Endothelial cell of umbilical vein (primary cell): ENCODE data around the gene HS3ST1. TPM values are rescaled to one million over a fixed set of nuclear protein-coding genes. Genes with fewer than 3 reads are reported as not detected.

Experiments used
- BruUV-seq: library from RNA; stranded (reverse); fragments of 400-500 nt; replicated peaks from 2 replicates; lab custom pipeline; 2021; lab: Mats Ljungman, UMichigan
- CTCF ChIA-PET: fragments of 300-600, 350-600 bp; sonication (Branson Sonifier 250); formaldehyde crosslinking; loops from one replicate; lab custom pipeline; 2021; ENCODE audit warnings: antibody characterized with exemption, inconsistent platforms; lab: Charles Lee
- POLR2A ChIA-PET: fragments of 300-600, 350-600 bp; sonication (Branson Sonifier 250); formaldehyde crosslinking; loops from one replicate; lab custom pipeline; 2021; ENCODE audit warnings: antibody characterized with exemption, inconsistent platforms; lab: Charles Lee
- DNase-seq: peaks from one replicate; pipeline ENCODE4 v3.0.0-alpha.2; 2011; ENCODE audit warnings: low read depth, low spot score
- FAIRE-seq: peaks from 2 replicates; lab custom pipeline; 2011; peaks lifted over from hg19 to GRCh38; lab: Jason Lieb, UNC
- H2AFZ ChIP-seq: 2 replicates; pipeline ENCODE4 v1.6.0; 2012; ENCODE audit warnings: low read depth, low read length, control low read depth, inconsistent platforms
- H3K27ac ChIP-seq: 2 replicates; pipeline ENCODE4 v1.5.1; 2011; ENCODE audit warnings: low read depth, mild to moderate bottlenecking, control low read depth, low read length, moderate library complexity; ENCODE audit not compliant: insufficient read depth
- H3K27me3 ChIP-seq, 2 experiments: 2 replicates each; pipeline versions ENCODE4 v1.6.0 to v1.6.1; 2011; ENCODE audit warnings: low read length in 2 of 2, mixed read lengths in 1 of 2; ENCODE audit not compliant: control insufficient read depth in 2 of 2, insufficient read depth in 2 of 2
- H3K36me3 ChIP-seq, 2 experiments: 2 replicates in 1 of 2; 3 replicates in 1 of 2; pipeline ENCODE4 v1.5.1; 2011; ENCODE audit warnings: low read length in 2 of 2, mild to moderate bottlenecking in 1 of 2, moderate library complexity in 1 of 2; ENCODE audit not compliant: control insufficient read depth in 2 of 2, insufficient read depth in 2 of 2; ENCODE audit errors: extremely low read depth in 1 of 2
- H3K4me1 ChIP-seq: 3 replicates; pipeline ENCODE4 v1.5.1; 2011; ENCODE audit warnings: mild to moderate bottlenecking, low read length; ENCODE audit not compliant: control insufficient read depth, insufficient read depth; ENCODE audit errors: extremely low read depth
- H3K4me2 ChIP-seq: 2 replicates; pipeline ENCODE4 v1.6.1; 2011; ENCODE audit warnings: low read length, control low read depth, mixed read lengths; ENCODE audit not compliant: insufficient read depth
- H3K4me3 ChIP-seq, 3 experiments: fragments of 200-600 bp in 1 of 3; sonication (generic), shearing (Covaris generic) in 1 of 3; replicated peaks in 1 of 3; 2 replicates each; pipeline ENCODE4 v1.5.1; 2011 to 2016; ENCODE audit warnings: control low read depth in 3 of 3, low read length in 3 of 3, mild to moderate bottlenecking in 2 of 3, inconsistent platforms in 1 of 3, low read depth in 1 of 3, moderate library complexity in 1 of 3; ENCODE audit not compliant: insufficient read depth in 1 of 3
- H3K79me2 ChIP-seq: 2 replicates; pipeline ENCODE4 v1.6.0; 2012; ENCODE audit warnings: low read length, inconsistent platforms; ENCODE audit not compliant: control insufficient read depth, insufficient read depth
- H3K9ac ChIP-seq: replicated peaks from 2 replicates; pipeline ENCODE3; 2011; ENCODE audit warnings: low read length, control low read depth; ENCODE audit not compliant: insufficient read depth; ENCODE audit errors: extremely low read depth
- H3K9me1 ChIP-seq: replicated peaks from 3 replicates; pipeline ENCODE4 v1.6.0; 2011; ENCODE audit warnings: mild to moderate bottlenecking, low read length; ENCODE audit not compliant: control insufficient read depth, insufficient read depth; ENCODE audit errors: extremely low read depth
- H3K9me3 ChIP-seq: replicated peaks from 2 replicates; pipeline ENCODE4 v1.5.1; 2012; ENCODE audit warnings: low read length, inconsistent platforms; ENCODE audit not compliant: control insufficient read depth, insufficient read depth
- H4K20me1 ChIP-seq: replicated peaks from 2 replicates; pipeline ENCODE3; 2011; ENCODE audit warnings: mild to moderate bottlenecking, low read length; ENCODE audit not compliant: control insufficient read depth, insufficient read depth; ENCODE audit errors: extremely low read depth
- CTCF ChIP-seq, 2 donors: IDR thresholded peaks; 1 replicate in 1 of 2; 2 replicates in 1 of 2; pipeline ENCODE4 v1.5.1; 2011; ENCODE audit warnings: low read length in 2 of 2, mild to moderate bottlenecking in 2 of 2, moderate library complexity in 2 of 2, control low read depth in 1 of 2, inconsistent platforms in 1 of 2, low read depth in 1 of 2; ENCODE audit not compliant: insufficient read depth in 1 of 2; ENCODE audit errors: extremely low read depth in 1 of 2
- EZH2 ChIP-seq: IDR thresholded peaks from 2 replicates; pipeline ENCODE4 v1.6.1; 2012; ENCODE audit warnings: borderline replicate concordance, low read depth, mild to moderate bottlenecking, moderate library complexity, low read length, inconsistent platforms; ENCODE audit not compliant: severe bottlenecking
- FOS ChIP-seq: IDR thresholded peaks from 2 replicates; pipeline ENCODE4 v1.6.1; 2011; ENCODE audit warnings: mild to moderate bottlenecking, low read length, moderate library complexity, borderline replicate concordance; ENCODE audit not compliant: insufficient read depth
- GATA2 ChIP-seq: IDR thresholded peaks from 2 replicates; pipeline ENCODE4 v1.7.0; 2011; ENCODE audit warnings: low read depth, mild to moderate bottlenecking, moderate library complexity, mixed read lengths, low read length; ENCODE audit not compliant: insufficient read length, insufficient read depth
- JUN ChIP-seq: IDR thresholded peaks from 2 replicates; pipeline ENCODE4 v1.6.1; 2011; ENCODE audit warnings: borderline replicate concordance, low read depth; ENCODE audit not compliant: insufficient read length, insufficient read depth
- MYC ChIP-seq: IDR thresholded peaks from one replicate; pipeline ENCODE4 v1.6.1; 2011; ENCODE audit warnings: mild to moderate bottlenecking, low read depth, low read length
- POLR2A ChIP-seq: IDR thresholded peaks from 2 replicates; pipeline ENCODE4 v1.6.1; 2012; ENCODE audit warnings: low read depth, mild to moderate bottlenecking, control low read depth, low read length
- POLR2AphosphoS5 ChIP-seq: IDR thresholded peaks from 2 replicates; pipeline ENCODE4 v1.6.1; 2012; ENCODE audit warnings: low read depth, mild to moderate bottlenecking, control low read depth, low read length, moderate library complexity; ENCODE audit not compliant: insufficient read depth
- dilution Hi-C: fragments of 300-500 bp; cut with MboI; formaldehyde crosslinking; loops from one replicate; pipeline ENCODE4 v1.15.0; 2019; ENCODE audit warnings: low sequenced_read_pairs; ENCODE audit not compliant: extremely low pct_ligation_motif_present
- intact Hi-C: fragments of 100-400 bp; cut with micrococcal nuclease; formaldehyde crosslinking; loops from one replicate; pipeline ENCODE4 v1.10.0; 2022
- polyA plus RNA-seq, 4 experiments: library from polyadenylated mRNA; depleted of rRNA in 3 of 4; stranded (reverse) in 3 of 4; unstranded in 1 of 4; fragments of >200 nt; gene quantifications; 2 replicates each; pipeline versions ENCODE4 v1.2.1 to v1.2.3, GENCODE V29; 2011 to 2012; ENCODE audit warnings: missing spikeins in 1 of 4
- total RNA-seq: library from RNA; stranded (reverse); gene quantifications from 2 replicates; pipeline ENCODE4 v1.2.3, GENCODE V29; 2021
- TF ChIP-seq, protein P1 (sequence below): IDR thresholded peaks from 2 replicates; pipeline ENCODE4 v1.6.1; 2011; ENCODE audit not compliant: insufficient read depth, insufficient read length

HS3ST1 gene
- total and polyA plus RNA-seq, 2 donors (not counting 3 experiments of a cell fraction or from before 2014, with no cell fraction given), result 0.14 to 1.3 TPM

GRCh38 chr4:11430536-11430935 lies 1.8 kb upstream of the HS3ST1 start:
- H3K27ac ChIP-seq, result no peak overlapping the region
- peaks cover 10 to 13% of the 10 kb centered on the region in 2 experiments for H3K27me3 ChIP-seq
- no peaks in the 10 kb centered on the region for H3K9me1 ChIP-seq
- no peak overlapping the region for H3K4me3 ChIP-seq
- no TSS peak for BruUV-seq
- no peak for TF ChIP-seq POLR2A
- no peak for TF ChIP-seq CTCF (IDR thresholded peaks at IDR 0.05; ENCODE audit: extremely low read depth in 1 of 2, insufficient read depth in 1 of 2, low read depth in 1 of 2, low read length in 2 of 2)
- TF ChIP-seq, protein P1, sequence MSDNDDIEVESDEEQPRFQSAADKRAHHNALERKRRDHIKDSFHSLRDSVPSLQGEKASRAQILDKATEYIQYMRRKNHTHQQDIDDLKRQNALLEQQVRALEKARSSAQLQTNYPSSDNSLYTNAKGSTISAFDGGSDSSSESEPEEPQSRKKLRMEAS, result no peak
- TF ChIP-seq EZH2, result no peak
- TF ChIP-seq GATA2, result no peak
- TF ChIP-seq MYC, result no peak
- no peak for TF ChIP-seq POLR2AphosphoS5
- no peak for TF ChIP-seq JUN
- no peak for TF ChIP-seq FOS
- H4K20me1 ChIP-seq, result no peaks in the 10 kb centered on the region
- POLR2A ChIA-PET, result no interaction called here
- intact Hi-C loops, result no loop called here
- peaks cover 23% of the 10 kb centered on the region for H3K4me1 ChIP-seq
- H3K9ac ChIP-seq, result no peak overlapping the region
- H3K36me3 ChIP-seq, result no peaks in the 10 kb centered on the region
- FAIRE-seq (no peak), DNase-seq (no peak)
- CTCF ChIA-PET, result interaction anchor here (0.9 to 3.2 kb wide), 7 partner anchors 14 to 849 kb away, joined by 3 to 18 read pairs (median 4); no protein-coding TSS in a partner anchor
- no peak overlapping the region for H3K4me2 ChIP-seq
- no peak overlapping the region for H2AFZ ChIP-seq
- H3K79me2 ChIP-seq, result no peaks in the 10 kb centered on the region
- no peaks in the 10 kb centered on the region for H3K9me3 ChIP-seq
- dilution Hi-C loops, result no loop called here
